IMR-90 (cell line): ENCODE results near the gene SVEP1.

ENCODE experiments used
- CEBPB ChIP-seq: IDR thresholded peaks from 2 replicates; pipeline ENCODE4 v1.6.1; 2012; ENCODE audit warnings: low read depth, low read length, improper control_type of control experiment
- CTCF ChIP-seq: conservative IDR thresholded peaks from 2 replicates; pipeline ENCODE4 v1.5.1; 2012; ENCODE audit warnings: mild to moderate bottlenecking, low read depth, low read length, improper control_type of control experiment
- FOS ChIP-seq: fragments of 150-350 bp; IDR thresholded peaks from 2 replicates; pipeline ENCODE4 v1.6.1; 2016; ENCODE audit warnings: low read depth, low read length
- NFE2L2 ChIP-seq: fragments of 150-350 bp; IDR thresholded peaks from 2 replicates; pipeline ENCODE4 v1.6.1; 2016; ENCODE audit warnings: low read depth, mild to moderate bottlenecking, low read length
- POLR2A ChIP-seq: IDR thresholded peaks from 2 replicates; pipeline ENCODE4 v1.6.1; 2012; ENCODE audit warnings: mild to moderate bottlenecking, low read depth, low read length

GRCh38 chr9:110356639-110357395, 222.7 kb downstream of the SVEP1 start:
- TF ChIP-seq CTCF (no peak), POLR2A (no peak), FOS (no peak), CEBPB (no peak), NFE2L2 (no peak)
